GM19099 (cell line): ENCODE data around the gene PSMC6.

Source experiments
- POLR2A ChIP-seq: IDR thresholded peaks from 3 replicates; pipeline ENCODE4 v1.6.1; 2011; ENCODE audit warnings: low read depth; ENCODE audit not compliant: insufficient read length; ENCODE audit errors: extremely low read depth

The PSMC6 gene

DNA sequence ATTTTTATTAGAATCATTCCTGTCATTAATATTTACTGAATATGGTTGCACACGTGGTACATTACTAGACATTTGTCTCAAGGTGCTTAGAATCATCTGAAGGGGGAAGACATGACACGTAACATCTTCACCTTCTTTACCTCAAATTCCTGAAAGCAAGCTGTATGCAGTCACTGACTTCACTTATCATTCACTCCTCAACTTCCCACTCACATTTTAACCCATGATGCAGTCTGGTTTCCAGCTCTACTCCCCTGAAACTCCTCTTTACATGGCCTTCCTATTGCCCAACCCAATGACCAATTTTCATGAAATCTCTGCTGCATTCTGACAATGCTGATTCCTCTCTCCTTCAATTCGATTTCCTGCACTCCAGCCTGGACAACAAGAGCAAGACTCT, 5.8 kb upstream of the PSMC6 start:
- no peak for TF ChIP-seq POLR2A

DNA sequence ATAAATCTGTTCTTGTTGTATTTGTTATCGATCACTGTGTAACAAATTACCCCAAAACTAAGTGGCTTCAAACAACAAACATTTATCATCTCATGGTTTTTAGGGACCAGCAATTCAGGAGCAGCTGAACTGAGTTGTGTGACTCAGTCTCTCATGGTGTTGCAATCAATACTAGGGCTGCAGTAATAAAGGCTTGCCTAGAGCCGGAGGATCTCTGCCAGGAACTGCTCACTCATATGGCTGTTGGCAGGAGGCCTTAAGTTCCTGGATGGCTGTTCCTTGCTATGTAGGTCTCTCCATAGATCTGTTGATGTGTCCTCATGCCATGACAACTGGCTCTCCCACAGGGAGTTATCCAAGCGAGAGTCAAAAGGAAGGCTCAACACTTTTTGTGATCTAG, 3.8 kb upstream of the PSMC6 start:
- TF ChIP-seq POLR2A: no peak

DNA sequence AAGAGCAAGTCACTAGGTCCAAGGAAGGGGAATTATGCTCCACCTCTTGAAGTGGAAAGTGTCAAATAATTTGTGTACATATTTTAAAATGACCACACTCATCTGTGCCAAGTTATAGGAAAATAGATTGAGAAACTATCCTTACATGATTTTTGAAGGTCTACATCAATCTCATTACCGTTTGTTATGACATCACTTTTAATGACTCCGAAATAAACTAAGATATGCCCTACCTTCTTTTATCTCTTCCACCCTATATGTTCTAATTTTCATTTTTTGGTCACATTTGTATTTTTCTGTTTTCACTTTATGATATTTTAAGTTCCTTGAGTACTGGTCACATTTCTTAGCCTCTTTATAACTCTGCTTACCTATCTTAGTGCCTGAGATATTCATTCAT, 3.3 kb upstream of the PSMC6 start:
- no peak for TF ChIP-seq POLR2A

DNA sequence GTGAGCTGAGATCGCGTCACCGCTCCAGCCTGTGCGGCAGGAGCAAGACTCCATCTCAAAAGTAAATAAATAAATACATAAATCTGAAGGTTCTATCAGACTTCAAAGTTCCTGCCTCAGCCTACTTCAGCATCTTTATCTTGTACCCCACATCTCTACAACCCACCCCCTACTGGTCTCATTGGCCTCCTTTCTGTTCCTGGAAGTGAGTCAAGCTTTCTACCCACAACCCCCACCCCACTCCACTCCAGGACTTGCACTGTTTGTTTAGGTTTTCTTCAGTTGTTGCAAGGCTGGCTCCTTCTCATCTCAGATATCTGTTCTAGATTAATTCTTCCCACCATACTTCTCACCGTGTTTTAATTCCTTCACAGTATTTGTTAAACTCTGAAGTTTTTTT, 714 bp upstream of the PSMC6 start:
- TF ChIP-seq POLR2A: no peak

DNA sequence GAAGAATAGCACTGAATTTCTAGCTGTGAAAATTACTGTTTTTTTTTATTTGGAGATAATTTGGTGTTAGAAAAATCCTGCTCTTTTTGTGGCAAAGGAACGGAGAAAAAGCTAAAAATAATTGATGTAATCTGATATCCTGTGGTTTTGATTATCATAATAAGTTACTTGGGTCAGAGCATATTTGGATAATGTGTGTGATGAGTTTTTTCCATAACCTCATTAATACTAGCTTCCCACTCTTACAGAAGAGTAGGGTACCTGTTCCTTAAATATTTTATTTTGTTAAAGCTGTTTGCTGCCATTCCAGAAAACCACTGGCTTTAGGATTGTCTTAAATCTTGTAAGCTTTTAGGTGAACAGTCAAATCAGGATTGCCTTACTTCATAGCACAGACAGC, 4.7 kb downstream of the PSMC6 start:
- no peak for TF ChIP-seq POLR2A

DNA sequence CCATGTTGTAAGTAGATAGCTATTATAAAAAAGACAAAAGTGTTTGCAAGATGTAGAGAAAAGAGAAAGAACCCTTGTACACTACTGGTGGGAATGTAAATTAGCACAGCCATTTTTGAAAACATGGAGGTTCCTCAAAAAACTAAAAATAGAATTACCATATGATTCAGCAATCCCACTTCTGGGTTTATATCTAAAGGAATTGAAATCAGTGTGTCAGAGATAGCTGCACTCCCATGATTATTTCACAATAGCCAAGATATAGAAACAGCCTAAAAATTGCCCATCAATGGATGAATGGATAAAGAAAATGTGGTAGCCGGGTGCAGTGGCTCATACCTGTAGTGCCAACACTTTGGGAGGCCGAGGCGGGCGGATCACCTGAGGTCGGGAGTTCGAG, 9.2 kb downstream of the PSMC6 start:
- no peak for TF ChIP-seq POLR2A

DNA sequence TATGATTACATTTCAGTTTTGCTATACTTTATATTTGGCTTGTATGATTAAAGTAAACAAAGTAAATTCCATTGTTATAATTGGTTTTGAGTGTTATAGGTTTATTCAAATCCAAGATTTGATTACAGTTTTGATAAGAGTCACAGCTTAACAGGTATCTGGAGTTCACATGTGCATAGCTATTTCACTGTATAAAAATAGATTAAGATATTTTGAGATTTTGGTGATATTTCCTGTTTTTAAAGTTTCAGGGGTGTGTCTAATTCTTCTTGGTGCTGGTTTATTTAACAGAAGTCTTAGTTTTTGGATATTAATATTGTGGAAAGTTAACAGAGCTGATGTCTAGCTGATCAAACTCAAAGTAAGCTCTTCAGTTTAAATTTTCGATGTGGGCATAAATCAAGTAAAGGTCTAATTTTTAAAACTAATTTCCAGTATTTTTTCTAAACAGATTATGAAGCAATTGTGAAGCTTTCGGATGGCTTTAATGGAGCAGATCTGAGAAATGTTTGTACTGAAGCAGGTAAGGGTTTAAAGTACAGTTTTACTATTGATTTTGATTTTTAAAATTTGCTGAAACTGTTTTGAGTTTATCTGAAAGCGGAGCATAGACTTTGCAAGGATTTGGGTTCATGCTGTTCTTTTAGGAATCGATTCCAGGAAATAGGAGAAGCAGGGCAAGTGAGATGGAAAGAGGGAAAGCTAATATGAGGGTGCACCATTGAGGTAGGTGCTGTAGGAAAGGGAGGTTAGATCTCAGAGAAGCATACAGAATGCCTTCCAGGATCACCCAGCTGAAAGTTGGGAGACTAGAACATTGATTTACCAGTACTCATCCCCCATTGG, 16.7 kb downstream of the PSMC6 start:
- TF ChIP-seq POLR2A: no peak

DNA sequence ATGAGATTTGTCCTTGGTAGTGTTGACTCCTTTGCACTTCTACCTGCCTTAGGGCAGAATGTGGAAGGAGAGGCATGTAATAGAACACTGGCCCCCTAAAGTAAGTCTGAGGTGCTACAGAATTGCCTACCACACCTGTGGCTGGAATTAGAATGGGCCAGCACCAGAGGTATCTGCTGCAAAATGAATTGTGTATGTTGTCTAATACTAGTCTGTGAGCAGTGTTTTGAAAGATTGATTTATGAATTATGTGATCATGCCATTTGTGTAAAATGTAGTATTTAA, 17.3 kb downstream of the PSMC6 start:
- TF ChIP-seq POLR2A: no peak

DNA sequence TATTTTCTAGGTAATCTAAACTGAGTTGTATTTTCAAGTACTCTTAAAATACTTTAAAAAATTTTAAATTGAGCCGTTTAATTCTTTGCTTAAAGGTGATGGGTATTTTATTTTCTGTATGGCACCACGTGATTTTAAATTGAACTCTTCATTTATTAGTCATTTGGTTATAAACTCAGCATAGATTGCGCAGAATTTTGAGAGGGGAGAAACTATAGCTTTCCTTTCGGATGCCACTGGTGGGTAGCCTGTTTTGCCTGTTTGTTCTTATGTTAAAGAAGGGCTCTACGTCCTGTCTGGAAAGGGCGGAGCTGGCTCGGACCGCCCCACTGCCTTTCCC, 22.6 kb downstream of the PSMC6 start:
- no peak for TF ChIP-seq POLR2A

DNA sequence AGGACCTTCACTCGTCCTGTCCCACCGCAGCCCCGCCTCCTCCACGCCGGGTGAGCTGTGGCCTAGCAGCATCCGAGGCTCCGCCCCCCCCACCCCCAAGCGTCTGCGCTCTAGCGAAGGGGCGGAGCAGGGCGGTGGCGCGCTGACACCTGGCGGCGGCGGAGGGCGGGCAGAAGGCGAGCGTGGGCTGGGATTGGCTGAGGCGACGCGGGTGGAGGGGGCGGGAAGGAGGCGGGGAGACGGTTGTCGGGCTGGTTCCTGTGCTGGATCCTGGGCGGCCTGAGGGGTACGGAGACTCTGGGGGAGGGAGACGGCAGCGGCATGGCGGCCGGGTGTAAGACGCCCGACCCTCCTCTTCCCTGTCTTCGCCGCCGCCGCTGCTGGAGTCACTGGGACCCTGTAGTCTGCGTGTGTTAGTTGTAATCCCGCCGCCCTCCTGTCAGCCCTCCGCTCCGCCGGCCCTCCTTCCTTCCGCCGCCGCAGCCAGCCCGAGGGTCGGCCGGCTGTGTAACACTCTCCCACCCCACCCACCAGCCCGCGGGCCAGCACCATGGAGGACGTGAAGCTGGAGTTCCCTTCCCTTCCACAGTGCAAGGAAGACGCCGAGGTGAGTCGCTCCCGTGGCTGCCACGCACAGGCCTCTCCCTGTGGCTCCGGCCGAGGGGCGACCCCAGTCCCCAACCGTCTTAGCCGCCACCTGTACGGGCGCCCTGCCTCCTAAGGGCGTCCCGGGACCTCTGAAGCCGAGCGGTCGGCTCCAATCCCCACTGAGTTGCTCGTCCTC, 23.1 kb downstream of the PSMC6 start, which contains the start of gene STYX:
STYX (plus strand) TSS at position 242 of the 784 bp plus-strand sequence; CDS start at position 551, 309 bp downstream.
- TF ChIP-seq POLR2A: peak; percentile 90

DNA sequence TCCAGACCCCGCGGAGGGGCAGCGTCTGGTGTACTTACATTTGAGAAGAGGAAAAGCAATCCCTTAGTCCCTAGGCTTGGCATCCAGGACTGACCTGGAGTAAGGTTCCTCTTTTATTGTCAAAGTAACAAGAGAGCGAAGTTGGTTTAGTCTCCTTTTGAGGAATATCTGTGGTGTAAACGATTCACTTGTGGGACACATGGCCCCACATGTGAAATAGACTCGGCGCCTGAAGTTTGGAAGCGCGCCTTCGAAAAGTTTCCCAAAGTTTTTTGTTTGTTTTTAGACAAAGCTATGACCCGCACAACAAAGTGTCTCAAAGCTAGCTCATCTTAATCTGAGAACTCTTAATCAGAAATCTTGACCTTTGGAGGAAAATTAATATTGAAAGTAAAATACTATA, 23.7 kb downstream of the PSMC6 start:
- TF ChIP-seq POLR2A: no peak

DNA sequence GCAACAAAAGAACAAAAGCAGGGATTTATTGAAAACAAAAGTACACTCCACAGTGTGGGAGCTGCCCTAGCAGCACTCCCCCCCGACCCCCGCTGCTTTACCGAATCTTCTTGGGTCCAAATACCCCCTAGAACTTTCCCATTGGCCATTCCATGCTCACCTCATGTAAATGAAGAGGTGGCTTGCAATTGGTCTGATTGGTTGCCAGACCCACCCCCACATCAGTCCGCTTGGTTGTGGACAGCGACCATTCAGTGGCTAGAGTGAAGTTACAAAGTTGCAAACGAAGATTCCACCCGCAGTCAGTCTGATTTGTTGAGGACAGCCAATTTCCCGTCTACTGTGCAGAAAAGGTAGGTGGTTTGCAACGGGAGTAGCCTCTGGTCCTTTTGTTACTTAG, 26.8 kb downstream of the PSMC6 start:
- TF ChIP-seq POLR2A: no peak

DNA sequence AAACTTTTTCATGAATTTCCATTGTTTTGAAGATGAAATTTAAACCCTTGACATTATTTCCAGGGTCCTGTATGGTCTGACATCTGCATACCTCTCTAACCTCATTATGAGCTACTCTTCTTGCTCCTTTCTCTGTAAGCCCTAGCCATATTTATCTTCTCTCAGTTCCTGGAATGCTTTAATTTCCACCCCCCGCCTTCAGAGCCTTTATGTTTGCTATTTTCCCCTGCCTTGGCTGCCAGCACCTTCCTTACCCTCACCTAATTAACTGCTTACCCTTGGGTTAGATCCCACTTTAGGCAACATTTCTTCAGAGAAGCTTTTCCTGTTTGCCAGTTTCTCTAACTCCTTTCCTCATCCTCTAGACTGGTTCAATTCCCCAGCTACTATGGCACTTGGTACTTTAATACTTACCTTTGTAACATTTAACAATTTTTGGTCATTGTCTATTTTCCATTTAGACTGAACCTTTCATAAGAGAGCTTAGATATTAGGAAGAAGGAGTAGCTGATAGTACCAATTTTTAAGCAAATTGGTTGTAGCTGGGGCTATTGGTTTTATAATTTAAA, 29.0 kb downstream of the PSMC6 start:
- TF ChIP-seq POLR2A: no peak

DNA sequence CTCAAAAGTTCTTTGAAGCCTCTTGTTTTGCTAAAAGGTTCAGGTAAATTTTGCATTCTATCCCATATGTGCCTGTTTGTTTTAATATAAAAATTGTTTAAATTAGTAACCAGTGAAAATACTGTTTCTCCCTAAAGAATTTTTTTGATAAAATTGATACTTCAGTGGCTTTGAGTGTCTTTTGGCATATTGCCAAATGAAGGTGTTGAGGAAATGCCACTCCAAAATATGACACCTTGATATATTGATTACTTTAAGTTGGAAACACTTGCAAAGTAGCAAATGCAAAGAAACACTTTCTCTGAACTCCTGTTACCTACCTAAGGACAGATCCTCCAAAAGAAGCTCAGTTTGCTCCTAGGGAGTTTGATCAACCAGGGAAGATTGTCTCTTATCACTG, 31.4 kb downstream of the PSMC6 start:
- no peak for TF ChIP-seq POLR2A

DNA sequence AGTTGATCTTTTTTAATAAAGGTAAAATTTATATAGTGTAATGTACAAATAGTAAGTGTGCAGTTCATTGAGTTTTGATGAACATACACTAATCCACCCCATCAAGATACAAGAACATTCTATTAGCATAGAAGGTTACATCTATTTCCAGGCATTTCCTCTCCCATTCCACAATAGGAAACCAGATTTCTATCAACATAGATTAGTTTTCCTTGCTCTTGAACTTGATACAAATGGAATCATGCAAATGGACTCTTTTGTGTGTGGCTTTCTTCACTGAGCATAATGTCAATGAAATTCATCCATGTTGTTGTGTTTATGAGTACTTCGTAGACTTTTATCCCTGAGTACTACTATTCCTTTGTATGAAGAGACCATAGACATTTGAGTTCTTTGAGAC, 33.8 kb downstream of the PSMC6 start:
- no peak for TF ChIP-seq POLR2A

DNA sequence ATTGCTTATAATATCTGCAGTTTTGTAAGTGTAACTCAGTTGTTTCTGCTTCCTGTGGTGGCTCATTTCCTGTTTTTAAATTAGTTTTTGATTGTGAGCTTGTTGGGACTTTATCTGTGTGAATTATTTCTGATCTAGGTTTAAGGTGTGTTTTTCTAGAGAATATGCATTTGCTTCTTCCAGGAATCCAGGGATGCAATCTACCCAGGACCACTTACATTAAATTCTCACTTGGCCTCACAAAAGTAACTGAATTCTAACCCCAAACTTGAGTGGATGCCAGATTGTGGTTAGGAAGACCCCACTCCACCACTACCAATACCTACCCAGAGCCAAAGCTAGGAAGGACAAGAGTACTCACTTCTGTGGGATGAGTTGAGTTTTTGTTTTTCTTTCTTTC, 34.9 kb downstream of the PSMC6 start:
- no peak for TF ChIP-seq POLR2A

DNA sequence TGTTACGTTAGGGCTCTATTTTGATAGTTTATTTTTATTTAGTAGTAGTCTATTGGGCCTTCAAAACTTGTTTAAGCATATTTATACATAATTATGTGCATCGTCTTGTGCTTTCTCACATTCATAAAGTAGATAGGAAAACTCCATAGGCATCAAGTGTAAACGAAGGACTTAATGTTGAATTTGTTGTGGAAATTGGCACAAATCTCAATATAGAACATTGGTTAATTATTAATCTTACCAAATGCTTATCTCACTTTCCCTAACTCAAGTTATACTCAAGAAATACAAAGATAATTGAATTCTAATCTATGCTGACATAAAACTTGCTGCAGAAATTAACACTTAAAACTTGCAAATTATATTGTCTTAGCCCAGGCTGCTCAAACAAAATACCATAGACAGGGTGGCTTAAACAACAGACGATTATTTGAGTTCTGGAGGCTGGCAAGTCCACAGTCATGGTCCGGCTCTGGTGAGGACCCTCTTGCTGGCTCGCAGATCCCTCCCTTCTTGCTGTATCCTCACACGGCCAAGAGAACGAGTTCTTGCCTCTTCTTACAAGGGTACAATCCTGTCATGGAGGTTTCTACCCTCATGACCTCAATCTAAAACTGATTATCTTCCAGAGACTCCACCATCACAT, 41.8 kb downstream of the PSMC6 start:
- TF ChIP-seq POLR2A: no peak
